Activated CD8-positive, alpha-beta memory T cell treated with anti-CD3 and anti-CD28 coated beads, Interleukin-2, amount 50 U/mL, for 4 hours (primary cell): ENCODE measurements around the gene C11orf68.

Experiments
- DNase-seq: peaks from one replicate; pipeline ENCODE4 v3.0.0-alpha.2; 2020

C11orf68 gene

DNA sequence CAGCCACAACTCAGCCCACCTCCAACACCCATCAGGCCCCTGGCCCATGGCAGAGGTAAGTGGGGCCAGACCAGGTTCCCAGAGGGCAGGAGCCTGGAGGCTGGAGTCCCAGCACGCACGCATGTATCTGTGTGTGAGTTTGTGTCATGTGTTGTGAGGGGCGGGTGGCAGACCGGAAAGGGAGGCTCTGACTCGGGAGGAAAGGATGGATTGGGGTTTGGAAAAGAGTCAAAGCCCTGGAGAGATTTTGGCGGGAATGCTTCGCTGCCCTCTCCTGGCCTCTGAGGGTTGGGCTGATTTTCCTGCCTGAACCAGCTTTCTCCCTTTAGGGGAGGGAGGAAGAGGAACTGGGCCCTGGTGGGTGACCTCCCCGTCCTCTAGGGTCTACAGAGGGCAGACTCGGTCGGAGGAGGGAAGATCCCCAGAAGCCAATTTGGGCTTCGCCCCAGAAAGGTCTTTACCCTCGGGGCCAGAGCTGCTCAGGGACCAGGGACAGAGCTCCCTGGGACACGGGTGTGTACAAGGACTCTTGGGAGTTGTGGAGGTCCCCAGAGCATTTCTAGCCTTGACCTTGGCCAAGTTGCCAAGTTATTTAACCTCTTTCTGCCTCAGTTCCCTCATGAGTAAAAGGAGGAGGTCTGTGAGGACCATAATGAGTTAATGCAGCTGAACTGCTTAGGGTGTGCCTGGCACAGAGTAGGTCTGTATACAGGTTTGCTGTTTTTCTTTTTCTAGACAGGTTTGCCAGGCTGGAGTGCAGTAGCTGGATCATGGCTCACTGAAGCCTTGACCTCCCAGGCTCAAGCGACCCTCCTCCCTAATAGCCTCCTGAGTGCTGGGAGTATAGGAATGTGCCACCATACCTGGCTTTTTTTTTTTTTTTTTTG is 6.9 kb downstream of the C11orf68 start:
- no peak for DNase-seq

DNA sequence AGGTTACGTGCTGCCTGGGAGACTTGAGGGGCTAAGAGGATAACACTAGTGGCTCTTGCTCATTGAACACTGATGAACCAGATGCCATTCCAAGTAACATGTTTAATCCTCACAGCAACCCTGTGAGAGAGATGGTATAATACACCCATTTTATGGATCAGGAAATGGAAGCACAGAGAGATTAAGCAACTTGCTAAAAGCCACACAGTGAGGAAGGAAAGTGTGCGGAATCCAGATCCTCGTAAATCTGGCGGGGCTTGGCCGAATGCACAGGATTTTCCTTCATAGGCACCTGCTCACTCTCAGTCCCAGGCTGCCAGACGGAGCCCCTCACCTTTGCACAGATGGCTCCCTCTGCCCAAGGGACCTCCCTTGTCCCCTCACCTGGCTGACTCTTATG is 11.0 kb downstream of the C11orf68 start:
- no peak for DNase-seq

DNA sequence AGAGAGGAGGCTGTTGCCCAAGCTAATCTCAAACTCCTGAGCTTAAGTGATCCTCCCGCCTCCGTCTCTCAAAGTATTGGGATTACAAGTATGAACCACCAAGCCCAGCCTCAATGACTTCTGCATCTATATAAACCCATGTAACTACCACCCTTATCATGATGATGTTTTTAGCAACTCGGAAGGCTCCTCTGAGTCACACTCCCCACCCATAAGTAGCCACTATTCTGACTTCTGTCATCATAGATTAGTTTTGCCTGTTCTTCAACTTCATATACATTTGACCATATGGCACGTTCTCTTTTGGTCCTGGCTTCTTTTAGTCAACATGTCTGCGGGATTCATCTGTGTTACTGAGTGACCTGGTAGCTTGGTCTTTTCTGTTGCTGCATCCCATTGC is 12.3 kb downstream of the C11orf68 start:
- no peak for DNase-seq

DNA sequence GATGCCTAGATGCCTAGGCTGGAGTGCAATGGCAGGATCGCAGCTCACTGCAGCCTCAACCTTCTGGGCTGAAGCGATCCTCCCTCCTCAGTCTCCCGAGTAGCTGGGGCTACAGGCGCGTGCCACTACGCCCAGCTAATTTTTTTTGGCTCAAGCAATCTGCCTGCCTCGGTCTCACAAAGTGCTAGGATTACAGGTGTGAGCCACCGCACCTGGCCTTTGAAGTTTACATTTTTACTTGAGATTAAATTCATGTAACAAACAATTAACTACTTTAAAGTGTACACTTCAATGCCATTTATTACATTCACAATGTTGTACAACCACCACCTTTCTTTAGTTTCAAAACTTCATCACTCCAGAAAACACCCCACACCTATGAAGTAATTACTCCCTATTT is 15.1 kb downstream of the C11orf68 start:
- DNase-seq, result no peak

DNA sequence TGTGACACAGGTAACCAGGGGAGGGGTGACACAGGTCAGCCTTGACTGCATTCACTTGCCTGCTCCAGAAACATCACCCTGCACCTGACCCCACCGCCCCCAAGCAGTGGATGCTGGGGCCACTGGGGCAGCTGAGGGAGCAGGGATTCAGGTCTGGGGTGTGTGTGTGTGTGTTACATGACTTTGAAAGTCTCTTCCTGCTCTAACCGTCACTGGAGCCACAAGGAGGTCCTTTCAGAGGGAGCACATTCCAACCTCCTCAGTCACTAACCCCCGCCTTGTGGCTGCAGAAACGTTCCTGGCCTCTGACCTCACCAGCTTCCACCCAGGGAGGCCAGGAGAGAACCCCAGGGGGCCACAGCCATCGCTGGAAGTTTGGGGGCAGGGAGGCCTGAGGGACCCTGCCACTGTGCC is 15.8 kb downstream of the C11orf68 start:
- no peak for DNase-seq

DNA sequence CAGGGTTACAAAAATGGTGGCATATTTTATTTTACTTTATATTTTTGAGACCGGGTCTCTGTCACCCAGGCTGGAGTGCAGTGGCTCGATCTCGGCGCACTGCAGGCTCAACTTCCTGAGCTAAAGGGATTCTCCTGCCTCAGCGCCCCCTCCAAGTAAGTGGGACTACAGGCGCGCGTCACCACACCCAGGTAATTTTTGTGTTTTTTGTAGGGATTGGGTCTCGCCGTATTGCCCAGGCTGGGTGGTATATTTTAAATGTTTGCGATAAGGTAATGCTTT is 18.0 kb downstream of the C11orf68 start:
- no peak for DNase-seq

DNA sequence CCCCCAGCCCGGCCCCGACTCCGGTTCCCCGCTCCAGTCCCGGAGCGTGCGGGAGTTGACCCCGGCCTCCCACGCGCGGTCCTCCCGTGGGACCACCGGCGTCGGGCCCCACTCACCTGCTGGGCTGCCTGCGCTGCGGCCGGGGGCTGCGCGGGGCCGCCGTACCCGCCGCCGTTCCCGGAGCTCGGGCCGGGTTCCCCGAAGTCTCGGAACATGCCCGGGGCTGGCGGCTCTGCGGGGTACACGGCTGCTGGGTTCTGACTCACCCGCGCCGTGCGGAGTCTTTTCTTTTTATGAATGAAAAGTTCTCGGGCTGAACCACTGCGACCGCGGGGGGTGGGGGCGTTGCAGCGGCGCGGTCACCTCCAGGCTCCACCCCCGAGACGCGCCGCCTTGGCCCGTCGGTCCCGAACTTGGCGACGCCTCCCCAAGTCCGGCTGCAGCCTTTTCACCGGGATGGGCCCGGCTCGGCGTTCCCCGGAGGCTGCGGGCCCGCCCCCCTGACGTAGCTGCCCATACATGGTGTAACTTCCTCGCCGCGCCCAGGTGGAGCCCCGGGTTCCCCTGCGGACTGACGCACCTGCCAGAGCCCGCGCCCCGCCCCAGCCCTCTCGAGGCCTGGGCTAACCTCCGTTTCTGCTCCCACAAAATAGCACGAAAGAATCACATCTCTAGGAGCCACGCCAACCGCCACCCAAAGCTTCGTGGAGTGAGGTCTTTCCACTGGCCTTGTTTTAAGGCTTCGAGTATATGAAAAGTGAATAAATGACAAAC is 18.6 kb downstream of the C11orf68 start, which contains the start of gene FOSL1:
Gene FOSL1 (minus strand): TSS at position 264 of the 774 bp plus-strand sequence. CDS start 49 bp downstream, at position 215.
- peak; percentile 94 for DNase-seq

DNA sequence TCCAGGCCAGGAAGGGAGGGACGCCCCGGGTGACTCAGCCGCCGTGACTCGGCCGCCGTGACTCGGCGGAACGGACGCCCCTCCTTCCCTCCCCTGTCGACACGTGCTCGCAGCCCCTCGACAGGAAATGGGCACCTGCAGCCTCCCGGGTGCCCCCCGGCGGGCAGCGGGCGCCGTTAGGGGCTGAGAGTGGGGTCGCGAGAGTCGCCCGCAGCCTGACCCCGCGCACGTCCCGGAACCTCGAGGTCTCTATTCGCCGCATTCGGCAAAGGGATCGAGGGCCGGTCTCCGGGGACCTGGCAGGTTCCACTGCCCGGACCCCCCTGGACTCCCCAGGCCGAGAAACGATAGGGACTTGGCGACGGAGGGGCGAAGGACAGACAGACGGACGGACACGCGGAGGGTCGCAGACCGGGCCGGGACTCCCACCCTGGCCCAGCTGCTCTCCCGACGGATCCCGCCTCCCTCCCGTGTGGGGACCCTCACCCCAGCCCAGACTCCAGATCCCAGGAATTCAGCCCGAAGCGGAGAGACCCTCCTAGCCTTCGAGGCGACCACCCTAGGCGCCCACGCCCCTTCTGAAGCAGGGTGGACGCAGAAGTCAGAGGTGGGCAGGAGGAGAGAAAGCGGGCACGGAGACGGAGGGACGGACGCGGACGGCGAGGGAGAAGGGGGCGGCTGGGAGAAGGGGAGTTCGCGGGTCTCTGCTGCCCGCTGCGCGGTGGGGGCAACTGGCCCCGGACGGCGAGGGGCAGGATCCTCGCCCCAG is 19.3 kb downstream of the C11orf68 start:
- DNase-seq, result peak; percentile 82

DNA sequence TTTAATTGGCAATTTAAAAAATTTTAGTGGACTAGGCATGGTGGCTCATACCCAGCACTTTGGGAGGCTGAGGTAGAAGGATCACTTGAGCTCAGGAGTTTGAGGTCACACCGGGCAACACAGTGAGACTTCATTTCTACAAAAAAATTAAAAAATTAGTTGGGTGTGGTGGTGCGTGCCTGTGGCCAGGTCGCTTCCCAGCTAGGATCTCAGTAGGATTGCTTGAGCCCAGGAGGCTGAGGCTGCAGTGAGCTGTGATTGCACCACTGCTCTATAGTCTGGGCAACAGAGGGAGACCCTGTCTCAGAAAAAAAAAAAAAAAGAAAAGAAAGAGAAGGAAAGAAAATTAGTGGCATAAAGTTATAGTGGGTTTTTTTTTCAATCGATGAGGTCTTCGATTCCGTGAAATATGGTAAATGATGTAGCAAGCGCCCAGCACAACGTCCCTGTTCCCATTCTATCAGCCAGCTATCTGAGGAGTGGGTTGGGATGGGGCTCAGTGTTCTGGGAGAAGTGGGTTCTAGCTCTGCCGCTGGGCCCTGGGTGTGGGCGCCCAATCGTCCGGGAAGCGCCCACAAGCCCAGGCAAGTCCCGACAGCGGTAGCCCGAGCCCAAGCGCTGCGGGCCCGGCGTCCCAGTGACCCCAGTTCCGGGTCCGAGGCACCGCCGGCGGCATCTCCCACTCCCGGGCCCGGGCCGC is 20.1 kb downstream of the C11orf68 start:
- DNase-seq, result no peak

DNA sequence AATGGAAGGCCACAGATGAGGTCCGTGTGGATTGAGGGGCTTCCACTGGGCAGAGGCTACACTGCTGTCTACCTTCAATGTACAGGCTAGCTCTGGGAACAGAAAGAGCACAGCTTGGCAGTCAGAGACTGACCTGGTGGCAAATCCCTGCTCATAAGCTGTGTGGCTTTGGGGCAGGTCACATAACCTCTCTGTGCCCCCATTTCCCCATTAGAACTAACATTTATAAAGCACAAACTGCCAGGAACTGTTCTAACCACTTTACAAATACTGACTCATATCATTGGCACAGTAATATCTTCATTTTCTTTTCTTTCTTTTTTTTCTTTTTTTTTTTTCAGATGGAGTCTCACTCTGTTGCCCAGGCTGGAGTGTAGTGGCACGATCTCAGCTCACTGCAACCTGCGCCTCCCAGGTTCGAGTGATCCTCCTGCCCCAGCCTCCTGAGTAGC is 21.8 kb downstream of the C11orf68 start:
- no peak for DNase-seq

DNA sequence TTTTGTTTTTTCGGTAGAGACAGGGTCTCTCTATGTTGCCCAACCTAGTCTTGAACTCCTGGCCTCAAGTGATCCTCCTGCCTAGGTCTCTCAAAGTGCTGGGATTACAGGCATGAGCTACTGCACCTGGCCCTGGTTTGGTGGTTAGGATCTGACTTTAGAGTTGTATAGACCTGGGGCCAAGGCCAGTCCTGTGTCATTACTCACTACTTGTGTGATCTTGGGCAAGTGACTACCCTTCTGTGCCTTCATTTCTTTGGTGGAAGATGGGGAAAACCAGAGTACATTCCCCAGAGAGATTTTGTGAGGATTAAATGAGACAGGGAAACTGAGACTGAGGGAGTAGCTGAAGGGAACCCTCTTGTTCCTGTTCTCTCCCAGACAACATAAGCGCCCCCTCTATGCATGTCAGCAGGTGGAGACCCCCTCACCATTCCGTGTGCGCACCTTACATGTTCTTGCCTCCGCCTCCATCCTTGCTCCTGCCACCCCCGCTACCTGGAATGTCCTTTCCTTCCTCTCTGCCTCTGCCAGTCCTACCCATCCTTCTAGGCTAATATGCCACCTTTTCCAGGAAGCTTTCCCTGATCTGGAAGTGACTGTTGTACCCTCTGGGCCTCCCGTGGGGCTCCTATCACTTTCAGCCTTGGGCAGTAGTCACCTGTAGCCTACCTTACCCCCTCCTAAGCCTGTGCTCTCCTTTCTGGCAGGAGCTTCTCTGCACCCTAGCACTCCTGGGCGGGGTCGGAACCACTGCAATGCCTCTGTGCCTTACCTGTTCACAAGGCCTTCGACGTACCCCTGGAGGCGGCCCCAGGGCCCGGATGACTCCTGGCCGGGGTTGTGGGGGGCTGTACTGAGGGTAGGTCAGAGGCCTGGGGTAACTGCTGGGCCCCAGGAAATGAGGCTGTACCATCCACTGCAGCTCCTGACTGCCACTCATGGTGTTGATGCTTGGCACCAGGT is 22.5 kb downstream of the C11orf68 start:
- DNase-seq, result no peak

DNA sequence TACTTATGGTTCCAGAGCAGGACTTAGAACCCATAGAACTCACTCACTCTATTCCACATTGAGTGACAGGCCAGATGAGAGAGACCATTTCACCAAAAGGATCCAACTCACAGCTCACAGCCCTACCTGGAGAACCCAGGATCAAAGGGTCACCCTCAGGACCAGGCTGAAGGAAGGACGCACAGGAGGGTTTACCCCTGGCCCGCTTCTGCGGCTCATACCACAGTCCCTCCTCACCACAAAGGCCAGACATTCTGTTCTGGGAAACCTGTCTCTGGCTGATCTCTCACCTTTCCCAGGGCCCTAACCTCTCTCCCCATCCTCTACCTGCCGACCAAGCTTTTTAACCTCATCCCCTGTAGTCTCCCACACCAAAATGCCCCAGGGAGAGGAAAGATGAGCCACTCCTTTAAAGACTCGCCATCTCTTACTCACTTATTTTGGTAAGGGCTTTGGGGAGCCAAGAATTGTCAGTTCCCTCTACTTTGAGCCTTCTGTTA is 23.3 kb downstream of the C11orf68 start:
- no peak for DNase-seq

DNA sequence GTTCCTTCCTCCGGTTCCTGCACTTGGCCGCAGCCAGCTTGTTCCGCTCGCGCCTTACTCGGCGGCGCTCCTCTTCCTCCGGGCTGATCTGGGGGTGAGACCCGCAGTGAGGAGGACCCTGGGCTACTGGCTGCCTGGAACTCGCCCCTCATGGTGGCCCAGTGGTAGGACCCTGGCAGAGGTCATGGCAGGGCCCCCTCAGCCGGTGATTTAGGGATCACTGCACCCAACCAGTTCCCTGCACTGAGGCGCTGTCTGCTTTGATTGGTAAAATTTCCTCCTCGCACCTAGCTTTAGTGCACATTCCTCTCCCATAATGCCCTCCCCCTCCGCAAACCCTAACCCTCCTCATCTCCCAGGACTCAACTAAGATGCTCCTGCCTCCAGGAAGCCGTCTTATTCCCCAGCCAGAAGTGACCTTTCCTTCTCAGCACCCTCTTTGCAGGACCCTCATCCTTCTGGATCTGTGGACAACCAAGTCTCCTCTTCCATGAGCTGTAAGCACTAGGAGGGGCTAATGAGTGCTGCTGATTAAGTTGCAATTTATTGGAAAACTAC is 24.7 kb downstream of the C11orf68 start:
- no peak for DNase-seq

DNA sequence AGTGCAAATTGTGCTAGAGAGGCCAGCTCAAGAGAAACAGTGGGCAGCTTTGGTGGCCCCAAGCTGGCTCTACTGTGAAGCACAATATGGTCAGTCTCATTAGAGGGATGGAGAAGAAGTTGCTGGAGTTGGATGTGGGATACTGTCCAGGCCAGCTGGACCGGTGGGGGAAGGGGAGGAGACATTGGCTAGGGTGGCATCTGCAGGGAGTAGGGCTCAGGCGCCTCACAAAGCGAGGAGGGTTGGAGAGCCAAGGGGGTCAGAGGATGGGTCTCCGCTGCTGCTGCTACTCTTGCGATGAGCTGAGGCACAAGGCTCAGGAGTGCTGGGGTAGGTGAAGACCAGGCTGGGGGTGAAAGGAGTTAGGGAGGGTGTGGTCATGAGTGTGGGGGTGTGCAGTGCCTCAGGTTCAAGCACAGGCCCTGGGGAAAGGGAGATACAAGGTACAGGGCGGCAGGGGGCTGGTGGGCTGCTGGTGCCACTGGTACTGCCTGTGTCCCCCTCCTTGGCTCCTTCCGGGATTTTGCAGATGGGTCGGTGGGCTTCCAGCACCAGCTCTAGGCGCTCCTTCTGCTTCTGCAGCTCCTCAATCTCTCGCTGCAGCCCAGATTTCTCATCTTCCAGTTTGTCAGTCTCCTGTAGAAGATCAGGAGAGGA is 26.1 kb downstream of the C11orf68 start:
- DNase-seq, result no peak

DNA sequence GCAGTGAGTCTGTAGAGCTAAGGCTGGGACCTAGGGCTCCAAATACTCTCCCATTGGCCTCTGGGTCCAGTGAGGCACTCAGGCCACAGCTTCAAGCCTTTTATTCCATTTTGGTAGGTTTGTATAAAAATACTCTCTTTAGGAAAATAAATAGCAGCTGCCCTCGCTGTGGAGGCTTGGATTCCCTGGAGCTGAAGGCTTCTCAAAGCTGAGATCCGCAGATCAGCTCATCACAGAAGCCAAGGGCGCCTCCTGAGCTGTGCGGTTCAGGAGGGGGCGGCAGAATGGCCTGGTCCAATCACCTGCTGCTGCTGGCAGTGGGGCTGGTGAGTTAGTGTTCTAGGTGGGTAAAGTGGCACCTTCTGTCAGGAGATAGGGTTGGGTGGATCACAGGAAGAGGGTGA is 26.7 kb downstream of the C11orf68 start:
- DNase-seq, result peak; percentile 41

DNA sequence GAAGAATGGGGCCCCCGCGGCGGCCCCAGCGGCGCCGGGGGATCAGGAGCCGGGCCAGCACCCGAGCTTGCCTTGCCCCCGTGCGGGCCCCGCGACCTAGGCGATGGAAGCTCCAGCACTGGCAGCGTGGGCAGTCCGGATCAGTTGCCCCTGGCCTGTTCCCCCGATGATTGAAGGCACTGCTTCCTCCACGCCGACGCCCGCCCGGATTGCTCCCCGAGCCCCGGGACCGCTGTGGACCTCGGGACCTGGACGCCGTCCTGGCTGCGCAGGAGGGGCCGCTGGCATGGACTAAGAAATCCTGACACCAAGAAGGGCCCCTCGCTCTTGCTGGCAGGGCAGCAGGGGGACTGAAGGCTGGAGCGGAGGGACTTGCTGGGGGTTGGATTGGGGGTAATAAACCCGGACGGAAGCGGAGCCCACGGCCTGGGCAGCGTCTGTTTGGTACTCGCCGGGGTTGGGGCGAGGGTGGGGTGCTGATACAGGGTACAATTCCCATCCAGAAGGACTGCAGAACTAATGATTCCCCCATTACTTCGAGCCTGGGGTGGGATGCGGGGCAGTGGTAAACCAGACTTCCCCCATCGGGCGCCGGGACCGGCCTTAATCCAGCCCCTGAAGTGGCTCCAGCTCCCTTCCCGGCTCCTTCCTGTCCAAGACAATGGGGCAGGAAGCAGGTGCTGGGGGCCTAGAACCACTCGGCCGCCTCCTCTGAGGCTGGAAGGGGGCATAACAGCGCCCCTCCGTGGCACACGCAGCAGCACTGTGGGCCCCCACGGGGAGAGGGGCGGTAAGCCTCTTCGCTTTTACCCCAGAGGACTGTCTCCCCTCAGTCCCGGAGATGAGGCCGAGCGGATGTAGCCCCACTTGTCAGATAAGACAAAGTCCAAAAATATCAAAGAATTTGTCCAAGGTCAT is 27.4 kb downstream of the C11orf68 start:
- peak; percentile 47 for DNase-seq

DNA sequence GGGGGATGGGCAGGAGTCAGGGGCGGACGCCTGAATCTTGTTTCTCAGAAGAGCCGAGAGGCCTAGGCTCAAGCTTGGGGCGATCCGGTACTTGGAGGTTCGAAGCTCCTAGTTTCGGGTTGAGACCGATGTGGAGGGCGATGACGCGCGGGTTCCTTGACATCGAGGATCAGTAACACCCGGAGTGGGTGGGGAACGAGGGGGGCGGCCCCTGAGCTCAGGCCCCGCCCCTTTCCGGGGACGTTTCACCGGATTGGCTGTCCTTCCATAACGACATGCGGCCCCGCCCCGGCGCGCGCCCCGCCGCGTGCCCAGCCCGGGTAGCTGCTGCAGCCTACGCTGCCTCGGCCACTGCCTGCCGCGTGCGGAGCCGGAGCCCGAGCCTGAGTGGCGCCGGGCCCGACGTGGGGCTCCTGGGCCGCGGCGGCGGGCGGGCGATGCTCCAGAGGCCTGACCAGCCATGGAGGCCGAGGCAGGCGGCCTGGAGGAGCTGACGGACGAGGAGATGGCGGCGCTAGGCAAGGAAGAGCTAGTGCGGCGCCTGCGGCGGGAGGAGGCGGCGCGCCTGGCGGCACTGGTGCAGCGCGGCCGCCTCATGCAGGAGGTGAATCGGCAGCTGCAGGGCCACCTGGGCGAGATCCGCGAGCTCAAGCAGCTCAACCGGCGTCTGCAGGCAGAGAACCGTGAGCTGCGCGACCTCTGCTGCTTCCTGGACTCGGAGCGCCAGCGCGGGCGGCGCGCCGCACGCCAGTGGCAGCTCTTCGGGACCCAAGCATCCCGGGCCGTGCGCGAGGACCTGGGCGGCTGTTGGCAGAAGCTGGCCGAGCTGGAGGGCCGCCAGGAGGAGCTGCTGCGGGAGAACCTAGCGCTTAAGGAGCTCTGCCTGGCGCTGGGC is 28.3 kb downstream of the C11orf68 start, which contains the start of gene CCDC85B:
Gene CCDC85B (plus strand): TSS at position 350 of the 895 bp plus-strand sequence. CDS start 111 bp downstream, at position 461.
- DNase-seq, result peak; percentile 99
